Stomach (tissue), 4 donors: ENCODE data around the gene LYVE1.

Experiments
- EP300 ChIP-seq: sonication (generic); formaldehyde crosslinking; IDR thresholded peaks from one replicate; pipeline ENCODE4 v1.6.1; 2017; ENCODE audit warnings: antibody characterized with exemption
- POLR2A ChIP-seq, 4 donors: fragments of 450-650 bp; IDR thresholded peaks; one replicate each; pipeline ENCODE4 v1.6.1; 2016; ENCODE audit warnings: antibody characterized with exemption in 4 of 4, control low read depth in 2 of 4, mild to moderate bottlenecking in 1 of 4, moderate library complexity in 1 of 4
- TF ChIP-seq, protein P1 (sequence below), 7 experiments: fragments of 450-650 bp in 4 of 7; fragments of 200-600 bp in 3 of 7; sonication (generic) in 3 of 7; IDR thresholded peaks; one replicate each; pipeline ENCODE4 v1.5.1; 2016 to 2019; ENCODE audit warnings: antibody characterized with exemption in 7 of 7, control low read depth in 2 of 7, mild to moderate bottlenecking in 1 of 7

DNA sequence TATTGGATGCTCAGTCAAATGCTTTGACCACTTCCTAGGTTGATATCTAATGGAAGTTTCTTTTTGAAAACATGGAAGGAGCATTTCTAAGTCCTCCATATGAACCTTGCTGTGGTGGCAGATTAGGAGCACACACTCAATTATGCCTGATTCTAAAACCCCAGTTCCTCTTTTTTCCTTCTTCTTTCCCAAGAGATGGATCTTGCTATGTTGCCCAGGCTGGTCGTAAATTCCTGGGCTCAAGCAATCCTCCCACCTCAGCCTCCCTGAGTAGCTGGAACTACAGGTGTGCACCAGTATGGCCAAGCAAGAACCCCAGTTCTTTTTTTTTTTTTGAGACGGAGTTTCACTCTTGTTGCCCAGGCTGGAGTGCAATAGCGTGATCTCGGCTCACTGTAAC, 3.0 kb downstream of the LYVE1 start:
- TF ChIP-seq, protein P1, sequence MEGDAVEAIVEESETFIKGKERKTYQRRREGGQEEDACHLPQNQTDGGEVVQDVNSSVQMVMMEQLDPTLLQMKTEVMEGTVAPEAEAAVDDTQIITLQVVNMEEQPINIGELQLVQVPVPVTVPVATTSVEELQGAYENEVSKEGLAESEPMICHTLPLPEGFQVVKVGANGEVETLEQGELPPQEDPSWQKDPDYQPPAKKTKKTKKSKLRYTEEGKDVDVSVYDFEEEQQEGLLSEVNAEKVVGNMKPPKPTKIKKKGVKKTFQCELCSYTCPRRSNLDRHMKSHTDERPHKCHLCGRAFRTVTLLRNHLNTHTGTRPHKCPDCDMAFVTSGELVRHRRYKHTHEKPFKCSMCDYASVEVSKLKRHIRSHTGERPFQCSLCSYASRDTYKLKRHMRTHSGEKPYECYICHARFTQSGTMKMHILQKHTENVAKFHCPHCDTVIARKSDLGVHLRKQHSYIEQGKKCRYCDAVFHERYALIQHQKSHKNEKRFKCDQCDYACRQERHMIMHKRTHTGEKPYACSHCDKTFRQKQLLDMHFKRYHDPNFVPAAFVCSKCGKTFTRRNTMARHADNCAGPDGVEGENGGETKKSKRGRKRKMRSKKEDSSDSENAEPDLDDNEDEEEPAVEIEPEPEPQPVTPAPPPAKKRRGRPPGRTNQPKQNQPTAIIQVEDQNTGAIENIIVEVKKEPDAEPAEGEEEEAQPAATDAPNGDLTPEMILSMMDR (IDR thresholded peaks at IDR 0.05), result no peak
- no peak for TF ChIP-seq POLR2A (IDR thresholded peaks at IDR 0.05)
- no peak for TF ChIP-seq EP300
